K562 (cell line): ENCODE data around the gene FUZ. TPM values are rescaled to one million over a fixed set of nuclear protein-coding genes. Genes with fewer than 3 reads are reported as not detected.

Experiments used
- ATAC-seq: fragments of 200-7000 bp; cut with Tn5 transposase; 3 replicates; pipeline ENCODE4 v1.9.1; 2020; ENCODE audit warnings: moderate library complexity
- BruUV-seq: library from RNA; stranded (reverse); fragments of 400-500 nt; replicated peaks from 2 replicates; lab custom pipeline; 2021; lab: Mats Ljungman, UMichigan
- CTCF ChIA-PET: fragments of 300-600 bp; formaldehyde crosslinking; extraction: SDS; loops from one replicate; lab custom pipeline; 2021; ENCODE audit warnings: low intra/inter-chr PET ratio; lab: Yijun Ruan, JAX
- POLR2A ChIA-PET: fragments of 300-600, 350-650 bp; sonication (Branson Sonifier 250); formaldehyde crosslinking; extraction: SDS; loops from one replicate; lab custom pipeline; 2021; ENCODE audit warnings: antibody characterized with exemption, inconsistent platforms; lab: Yijun Ruan, JAX
- DNase-seq, 4 experiments: peaks; one replicate each; pipeline versions ENCODE4 v3.0.0 to v3.0.0-alpha.2; 2011 to 2018; ENCODE audit warnings: low spot score in 3 of 4, mixed read lengths in 3 of 4; ENCODE audit errors: extremely low read depth in 1 of 4
- FAIRE-seq: peaks from 2 replicates; lab custom pipeline; 2011; peaks lifted over from hg19 to GRCh38; lab: Jason Lieb, UNC
- H2AFZ ChIP-seq: 2 replicates; pipeline ENCODE4 v1.6.0; 2011; ENCODE audit warnings: low read depth, low read length, control low read depth, inconsistent platforms
- H3K27ac ChIP-seq: fragments of 200-600 bp; 3 replicates; pipeline ENCODE4 v1.8.0; 2011; ENCODE audit warnings: low read depth, mild to moderate bottlenecking, control low read depth, inconsistent platforms, low read length, moderate library complexity, mixed read lengths; ENCODE audit errors: extremely low read depth
- H3K27me3 ChIP-seq, 2 experiments: fragments of 300-600 bp in 1 of 2; 2 replicates in 1 of 2; 3 replicates in 1 of 2; pipeline versions ENCODE4 v1.6.0 to v1.8.0; 2011; ENCODE audit warnings: inconsistent platforms in 2 of 2, low read length in 2 of 2, mild to moderate bottlenecking in 1 of 2, mixed read lengths in 1 of 2, moderate library complexity in 1 of 2; ENCODE audit not compliant: control insufficient read depth in 2 of 2, insufficient read depth in 2 of 2
- H3K36me3 ChIP-seq: fragments of 300-600 bp; 3 replicates; pipeline ENCODE4 v1.8.0; 2011; ENCODE audit warnings: mild to moderate bottlenecking, low read length, inconsistent platforms; ENCODE audit not compliant: control insufficient read depth, insufficient read depth
- H3K4me1 ChIP-seq, 2 experiments: fragments of 200-600 bp in 1 of 2; replicated peaks in 1 of 2; 2 replicates in 1 of 2; 3 replicates in 1 of 2; pipeline versions ENCODE4 v1.5.1 to v1.8.0; 2011; ENCODE audit warnings: inconsistent platforms in 2 of 2, low read length in 2 of 2, mild to moderate bottlenecking in 1 of 2, mixed read lengths in 1 of 2, moderate library complexity in 1 of 2; ENCODE audit not compliant: control insufficient read depth in 2 of 2, insufficient read depth in 2 of 2
- H3K4me2 ChIP-seq: 2 replicates; pipeline ENCODE4 v1.6.1; 2011; ENCODE audit warnings: low read length, control low read depth, inconsistent platforms, mixed read lengths; ENCODE audit not compliant: insufficient read depth
- H3K4me3 ChIP-seq: fragments of 200-600 bp; sonication (generic), shearing (Covaris generic); 2 replicates; pipeline ENCODE4 v1.5.1; 2016; ENCODE audit warnings: control low read depth, inconsistent platforms
- H3K79me2 ChIP-seq: fragments of 200-600 bp; 3 replicates; pipeline ENCODE4 v1.8.0; 2011; ENCODE audit warnings: low read length, inconsistent platforms; ENCODE audit not compliant: control insufficient read depth, insufficient read depth
- H3K9ac ChIP-seq, 2 experiments: 2 replicates each; pipeline versions ENCODE4 v1.6.0 to v1.6.1; 2011; ENCODE audit warnings: low read depth in 2 of 2, low read length in 2 of 2, control low read depth in 1 of 2, inconsistent platforms in 1 of 2, mild to moderate bottlenecking in 1 of 2, mixed read lengths in 1 of 2; ENCODE audit not compliant: insufficient read depth in 1 of 2
- H3K9me1 ChIP-seq: one replicate; pipeline ENCODE4 v1.6.0; 2011; ENCODE audit warnings: inconsistent platforms, mild to moderate bottlenecking, low read length, moderate library complexity; ENCODE audit not compliant: control insufficient read depth, insufficient read depth
- H3K9me3 ChIP-seq: replicated peaks from 2 replicates; pipeline ENCODE4 v1.5.1; 2011; ENCODE audit warnings: low read depth, low read length, inconsistent platforms; ENCODE audit not compliant: control insufficient read depth, insufficient read depth
- H4K20me1 ChIP-seq: replicated peaks from 2 replicates; pipeline ENCODE4 v1.6.1; 2011; ENCODE audit warnings: low read length, inconsistent platforms, mixed read lengths; ENCODE audit not compliant: control insufficient read depth, insufficient read depth
- CBFA2T2 ChIP-seq: fragments of 450-650 bp; conservative IDR thresholded peaks from 2 replicates; pipeline ENCODE4 v1.6.1; 2017; ENCODE audit warnings: mild to moderate bottlenecking
- ELK3 ChIP-seq: fragments of 450-650 bp; formaldehyde crosslinking; IDR thresholded peaks from 2 replicates; pipeline ENCODE4 v1.4.0; 2020; ENCODE audit warnings: mild to moderate bottlenecking
- FOXP4 ChIP-seq: sonication (generic); formaldehyde crosslinking; IDR thresholded peaks from 2 replicates; pipeline ENCODE4 v1.8.0; 2022; ENCODE audit warnings: mild to moderate bottlenecking, missing genetic modification reagents, borderline replicate concordance
- HDAC1 ChIP-seq, 2 experiments: fragments of 450-650 bp; IDR thresholded peaks; 2 replicates each; pipeline ENCODE4 v1.6.1; 2016 to 2017; ENCODE audit warnings: inconsistent platforms in 1 of 2, mild to moderate bottlenecking in 1 of 2, moderate library complexity in 1 of 2
- JUNB ChIP-seq: fragments of 450-650 bp; formaldehyde crosslinking; conservative IDR thresholded peaks from 2 replicates; pipeline ENCODE4 v1.4.0; 2020; ENCODE audit warnings: mild to moderate bottlenecking
- KLF16 ChIP-seq: IDR thresholded peaks from 2 replicates; pipeline ENCODE4 v1.6.1; 2016; ENCODE audit warnings: antibody characterized with exemption
- PTBP1 ChIP-seq: fragments of 200-400 bp; formaldehyde crosslinking; IDR thresholded peaks from 2 replicates; pipeline ENCODE4 v1.6.1; 2017; ENCODE audit warnings: low read depth, low read length
- RAD51 ChIP-seq: fragments of 450-650 bp; IDR thresholded peaks from 2 replicates; pipeline ENCODE4 v1.7.1; 2016; ENCODE audit warnings: low read depth, mild to moderate bottlenecking, borderline replicate concordance
- RBBP5 ChIP-seq: fragments of 200-600 bp; sonication (generic); IDR thresholded peaks from 2 replicates; pipeline ENCODE4 v1.6.1; 2012; ENCODE audit warnings: borderline replicate concordance, mild to moderate bottlenecking, low read length, control low read depth, inconsistent platforms; ENCODE audit not compliant: insufficient read depth, poor library complexity, severe bottlenecking
- RBM39 ChIP-seq: fragments of 200-400 bp; formaldehyde crosslinking; optimal IDR thresholded peaks from 2 replicates; pipeline ENCODE3; 2018; ENCODE audit warnings: low read depth, low read length
- SIN3A ChIP-seq, 2 experiments: fragments of 150-350 bp in 1 of 2; IDR thresholded peaks; 2 replicates each; pipeline ENCODE4 v1.6.1; 2011 to 2016; ENCODE audit warnings: borderline replicate concordance in 2 of 2, low read depth in 2 of 2, low read length in 2 of 2, mild to moderate bottlenecking in 2 of 2, moderate library complexity in 2 of 2; ENCODE audit not compliant: control insufficient read depth in 1 of 2
- SUPT5H ChIP-seq: fragments of 450-650 bp; IDR thresholded peaks from 2 replicates; pipeline ENCODE4 v1.6.1; 2016
- TEAD4 ChIP-seq, 2 experiments: sonication (generic) in 1 of 2; formaldehyde crosslinking in 1 of 2; IDR thresholded peaks; 2 replicates each; pipeline versions ENCODE4 v1.6.1 to v1.8.0; 2012 to 2022; ENCODE audit warnings: borderline replicate concordance in 1 of 2, inconsistent platforms in 1 of 2, low read length in 1 of 2, mild to moderate bottlenecking in 1 of 2, missing genetic modification reagents in 1 of 2
- ZBTB7A ChIP-seq: IDR thresholded peaks from 2 replicates; pipeline ENCODE4 v1.6.1; 2011; ENCODE audit warnings: low read depth, mild to moderate bottlenecking, low read length, moderate library complexity, borderline replicate concordance; ENCODE audit not compliant: control insufficient read depth
- ZNF766 ChIP-seq: fragments of 200-800 bp; sonication (Bioruptor generic); conservative IDR thresholded peaks from 2 replicates; pipeline ENCODE4 v1.6.1; 2016; ENCODE audit warnings: missing genetic modification characterization, missing compliant biosample characterization
- ZSCAN32 ChIP-seq: fragments of 450-650 bp; formaldehyde crosslinking; IDR thresholded peaks from 2 replicates; pipeline ENCODE4 v1.4.0; 2020; ENCODE audit warnings: mild to moderate bottlenecking, moderate library complexity
- WGBS: fragments of 100-300 bp; shearing (Covaris generic); methylation state at CpG from one replicate; pipeline ENCODE4 v1.1.6; 2016; ENCODE audit warnings: low coverage, mixed read lengths; ENCODE audit not compliant: insufficient coverage; ENCODE audit errors: missing lambda C conversion rate; 5-methylcytosine and 5-hydroxymethylcytosine counted together
- in situ Hi-C: fragments of 300-500 bp; cut with MboI; formaldehyde crosslinking; loops from 4 replicates; pipeline ENCODE4 v1.15.0; 2018; ENCODE audit warnings: inconsistent platforms, mixed read lengths
- intact Hi-C: fragments of 100-400 bp; cut with micrococcal nuclease; formaldehyde crosslinking; loops from 2 replicates; pipeline ENCODE4 v1.14.2; 2022
- polyA plus RNA-seq, 8 experiments: library from polyadenylated mRNA; depleted of rRNA in 4 of 8; stranded (reverse) in 5 of 8; unstranded in 3 of 8; fragments of >200 nt; fragmentation: Nextera tagmentation in 2 of 8; fragmentation: Illumina TruSeq in 1 of 8; extraction: Ambion mirVana in 2 of 8; extraction: Trizol in 1 of 8; gene quantifications; 2 replicates each; pipeline versions ENCODE4 v1.2.1 to v1.2.3, GENCODE V29; 2011 to 2014; ENCODE audit warnings: inconsistent platforms in 1 of 8, missing spikeins in 1 of 8
- total RNA-seq, 7 experiments: library from RNA; depleted of rRNA in 6 of 7; stranded (reverse); fragments of >200 nt in 6 of 7; fragmentation: Illumina TruSeq in 2 of 7; extraction: Trizol in 2 of 7; gene quantifications; 2 replicates each; pipeline versions ENCODE4 v1.2.1 to v1.2.3, GENCODE V29; 2011 to 2021; ENCODE audit warnings: low replicate concordance in 1 of 7
- TF ChIP-seq, protein P1 (sequence below): fragments of 250-450 bp; sonication (Bioruptor Pico); IDR thresholded peaks from 2 replicates; pipeline ENCODE4 v1.8.0; 2021; ENCODE audit warnings: borderline replicate concordance, mild to moderate bottlenecking, moderate library complexity; ENCODE audit not compliant: poor library complexity, severe bottlenecking
- TF ChIP-seq, protein P2 (sequence below): fragments of 250-450 bp; sonication (Bioruptor Pico); IDR thresholded peaks from 2 replicates; pipeline ENCODE4 v1.5.0; 2021

The FUZ gene
- total and polyA plus RNA-seq, 9 of the 15 experiments (the other 6 are each of a cell fraction or from before 2014, with no cell fraction given) = 0.17 to 7.6 (median 3.6) TPM; not detected in 1

GRCh38 chr19:49766930-49767299 is 46.2 kb downstream of the FUZ start, which contains the start of gene AP2A1:
Gene AP2A1, plus strand, starts transcription at chr19:49767001. Its CDS starts 133 bp downstream, at chr19:49767134.
- POLR2A ChIA-PET = interaction anchor here (0.7 to 1.5 kb wide), 2 partner anchors 9 to 89 kb away, joined by 3 to 6 read pairs; no protein-coding TSS in a partner anchor
- intact Hi-C loops (loop anchor here (1.0 to 5.0 kb wide), 4 partner anchors 40 to 271 kb away; partner anchors contain the start of genes PNKP, PRMT1 and RPS11), in situ Hi-C loops (no loop called here)
- CTCF ChIA-PET = no interaction called here
- DNase-seq = no peak
- peak within 1 kb of the TSS; percentile 98 for H3K4me3 ChIP-seq
- peaks cover 50% of the 10 kb centered on the region for H3K79me2 ChIP-seq
- no TSS peak for BruUV-seq
- no peaks in the 10 kb centered on the region for H3K9me3 ChIP-seq
- peaks cover 31% of the 10 kb centered on the region for H3K36me3 ChIP-seq
- peak within 1 kb of the TSS; percentile 92 for H3K27ac ChIP-seq
- no peak for FAIRE-seq
- H3K9ac ChIP-seq = peak within 1 kb of the TSS; percentile 90 to 95
- H2AFZ ChIP-seq = peak within 1 kb of the TSS; percentile 89
- WGBS = 1% methylated on average over 15 of the region's 38 CpGs
- peaks cover 36 to 50% of the 10 kb centered on the region in 2 experiments for H3K4me1 ChIP-seq
- no peaks in the 10 kb centered on the region for H3K9me1 ChIP-seq
- peak within 1 kb of the TSS; percentile 93 for H3K4me2 ChIP-seq
- no peaks in the 10 kb centered on the region for H4K20me1 ChIP-seq
- H3K27me3 ChIP-seq = no peaks in the 10 kb centered on the region
- no peak for ATAC-seq
- TF ChIP-seq RAD51 (no peak), KLF16 (no peak), SIN3A (IDR thresholded peaks at IDR 0.05; ENCODE audit: borderline replicate concordance in 2 of 2, control insufficient read depth in 1 of 2, low read depth in 2 of 2, low read length in 2 of 2) (no peak), RBBP5 (peak; percentile 35), HDAC1 (IDR thresholded peaks at IDR 0.05) (peak in 1 of 2 experiments; percentile 65; a peak in 1 of 4 replicates), ELK3 (CRISPR knock-in tag) (no peak), CBFA2T2 (no peak), PTBP1 (no peak), ZSCAN32 (no peak), JUNB (CRISPR knock-in tag) (no peak), SUPT5H (peak; percentile 60), ZNF766 (CRISPR knock-in tag) (no peak), FOXP4 (no peak), ZBTB7A (peak; percentile 56), TEAD4 (IDR thresholded peaks at IDR 0.05; ENCODE audit: low read length) (no peak), TEAD4 (CRISPR knock-in tag; IDR thresholded peaks at IDR 0.05; ENCODE audit: borderline replicate concordance) (no peak), RBM39 (no peak)
- TF ChIP-seq, protein P1, sequence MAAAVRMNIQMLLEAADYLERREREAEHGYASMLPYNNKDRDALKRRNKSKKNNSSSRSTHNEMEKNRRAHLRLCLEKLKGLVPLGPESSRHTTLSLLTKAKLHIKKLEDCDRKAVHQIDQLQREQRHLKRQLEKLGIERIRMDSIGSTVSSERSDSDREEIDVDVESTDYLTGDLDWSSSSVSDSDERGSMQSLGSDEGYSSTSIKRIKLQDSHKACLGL = no peak
- TF ChIP-seq, protein P2, sequence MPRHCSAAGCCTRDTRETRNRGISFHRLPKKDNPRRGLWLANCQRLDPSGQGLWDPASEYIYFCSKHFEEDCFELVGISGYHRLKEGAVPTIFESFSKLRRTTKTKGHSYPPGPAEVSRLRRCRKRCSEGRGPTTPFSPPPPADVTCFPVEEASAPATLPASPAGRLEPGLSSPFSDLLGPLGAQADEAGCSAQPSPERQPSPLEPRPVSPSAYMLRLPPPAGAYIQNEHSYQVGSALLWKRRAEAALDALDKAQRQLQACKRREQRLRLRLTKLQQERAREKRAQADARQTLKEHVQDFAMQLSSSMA (CRISPR knock-in tag) = no peak
